HEK293T (cell line): ENCODE data around the gene TAF6.

Experiments used
- CTCF ChIA-PET: fragments of 350-600 bp; formaldehyde crosslinking; extraction: SDS; loops from one replicate; lab custom pipeline; 2021; ENCODE audit warnings: antibody characterized with exemption, inconsistent platforms; lab: Yijun Ruan, JAX
- POLR2A ChIA-PET: fragments of 350-600 bp; formaldehyde crosslinking; extraction: SDS; loops from one replicate; lab custom pipeline; 2020; ENCODE audit warnings: antibody characterized with exemption, inconsistent platforms; lab: Yijun Ruan, JAX
- DNase-seq: peaks from one replicate; pipeline ENCODE4 v3.0.0; 2012; ENCODE audit warnings: mixed read lengths; ENCODE audit errors: extremely low spot score
- ARNT ChIP-seq: fragments of 450-650 bp; IDR thresholded peaks from 2 replicates; pipeline ENCODE4 v1.6.1; 2017; ENCODE audit warnings: mild to moderate bottlenecking
- BHLHE40 ChIP-seq: fragments of 450-650 bp; IDR thresholded peaks from 2 replicates; pipeline ENCODE4 v1.6.1; 2016; ENCODE audit warnings: mild to moderate bottlenecking, moderate library complexity, borderline replicate concordance
- CTBP1 ChIP-seq: fragments of 450-650 bp; IDR thresholded peaks from 2 replicates; pipeline ENCODE4 v1.6.1; 2016; ENCODE audit warnings: borderline replicate concordance
- ELF4 ChIP-seq: fragments of 450-650 bp; IDR thresholded peaks from 2 replicates; pipeline ENCODE4 v1.6.1; 2017; ENCODE audit warnings: antibody characterized with exemption
- FOXA1 ChIP-seq: fragments of 450-650 bp; IDR thresholded peaks from 2 replicates; pipeline ENCODE4 v1.6.1; 2016; ENCODE audit warnings: mild to moderate bottlenecking
- FOXK2 ChIP-seq: fragments of 450-650 bp; IDR thresholded peaks from 2 replicates; pipeline ENCODE4 v1.6.1; 2016; ENCODE audit warnings: mild to moderate bottlenecking
- FOXM1 ChIP-seq: fragments of 450-650 bp; IDR thresholded peaks from 2 replicates; pipeline ENCODE4 v1.6.1; 2017; ENCODE audit warnings: mild to moderate bottlenecking, borderline replicate concordance
- HDGF ChIP-seq: fragments of 450-650 bp; IDR thresholded peaks from 2 replicates; pipeline ENCODE4 v1.6.1; 2017; ENCODE audit warnings: antibody characterized with exemption, borderline replicate concordance
- L3MBTL2 ChIP-seq: fragments of 450-650 bp; conservative IDR thresholded peaks from 2 replicates; pipeline ENCODE4 v1.6.1; 2016; ENCODE audit warnings: mild to moderate bottlenecking
- LEF1 ChIP-seq: fragments of 450-650 bp; IDR thresholded peaks from 2 replicates; pipeline ENCODE4 v1.6.1; 2017; ENCODE audit warnings: mild to moderate bottlenecking, borderline replicate concordance
- NFRKB ChIP-seq: fragments of 450-650 bp; IDR thresholded peaks from 2 replicates; pipeline ENCODE4 v1.6.1; 2016; ENCODE audit warnings: mild to moderate bottlenecking, moderate library complexity
- SP1 ChIP-seq: fragments of 450-650 bp; IDR thresholded peaks from 2 replicates; pipeline ENCODE4 v1.6.1; 2017
- SUZ12 ChIP-seq: fragments of 450-650 bp; IDR thresholded peaks from 2 replicates; pipeline ENCODE4 v1.6.1; 2016; ENCODE audit warnings: mild to moderate bottlenecking
- TARDBP ChIP-seq: fragments of 450-650 bp; IDR thresholded peaks from 2 replicates; pipeline ENCODE4 v1.6.1; 2016
- ZNF384 ChIP-seq: fragments of 450-650 bp; IDR thresholded peaks from 2 replicates; pipeline ENCODE4 v1.6.1; 2016
- TF ChIP-seq, protein P1 (sequence below): fragments of 450-650 bp; IDR thresholded peaks from 2 replicates; pipeline ENCODE4 v1.6.1; 2016

The TAF6 gene

DNA sequence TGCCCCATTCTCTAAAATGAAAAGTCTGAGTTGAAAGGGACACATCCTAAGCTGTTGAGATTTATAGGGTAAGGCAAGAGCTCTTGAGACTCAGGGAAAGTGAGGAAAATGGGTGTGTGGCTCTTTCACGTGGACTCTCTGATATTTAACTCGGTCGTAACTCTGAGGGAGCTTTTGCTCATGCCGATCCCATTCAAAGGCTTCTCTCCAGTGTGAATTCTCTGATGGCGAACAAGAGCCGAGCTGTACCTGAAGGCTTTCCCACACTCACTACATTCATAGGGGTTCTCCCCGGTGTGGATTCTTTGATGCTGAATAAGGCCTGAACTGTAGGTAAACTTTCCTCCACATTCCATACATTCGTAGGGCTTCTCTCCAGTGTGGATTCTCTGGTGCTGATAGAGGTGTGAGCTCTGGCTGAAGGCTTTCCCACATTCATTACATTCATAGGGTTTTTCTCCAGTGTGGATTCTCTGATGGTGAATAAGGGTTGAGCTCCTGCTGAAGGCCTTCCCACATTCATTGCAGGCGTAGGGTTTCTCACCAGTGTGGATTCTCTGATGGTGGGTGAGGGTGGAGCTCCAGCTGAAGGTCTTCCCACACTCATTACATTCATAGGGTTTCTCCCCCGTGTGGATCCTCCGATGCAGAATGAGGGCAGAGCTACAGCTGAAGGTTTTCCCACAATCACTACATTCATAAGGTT, 48.0 kb downstream of the TAF6 start:
- no peak for DNase-seq
- ChIA-PET CTCF (no interaction called here), POLR2A (no interaction called here)
- TF ChIP-seq SP1 (no peak), L3MBTL2 (no peak), ZNF384 (no peak), NFRKB (no peak), HDGF (no peak), FOXK2 (no peak), LEF1 (no peak), BHLHE40 (no peak), FOXA1 (no peak)

GRCh38 chr7:100069991-100070390, 49.2 kb downstream of the TAF6 start:
- POLR2A ChIA-PET: no interaction called here
- CTCF ChIA-PET: no interaction called here
- TF ChIP-seq FOXA1 (no peak), L3MBTL2 (no peak), ELF4 (no peak), ZNF384 (no peak), FOXM1 (no peak), ARNT (no peak), TARDBP (no peak), LEF1 (no peak), FOXK2 (no peak), SP1 (no peak), SUZ12 (no peak)
- TF ChIP-seq, protein P1, sequence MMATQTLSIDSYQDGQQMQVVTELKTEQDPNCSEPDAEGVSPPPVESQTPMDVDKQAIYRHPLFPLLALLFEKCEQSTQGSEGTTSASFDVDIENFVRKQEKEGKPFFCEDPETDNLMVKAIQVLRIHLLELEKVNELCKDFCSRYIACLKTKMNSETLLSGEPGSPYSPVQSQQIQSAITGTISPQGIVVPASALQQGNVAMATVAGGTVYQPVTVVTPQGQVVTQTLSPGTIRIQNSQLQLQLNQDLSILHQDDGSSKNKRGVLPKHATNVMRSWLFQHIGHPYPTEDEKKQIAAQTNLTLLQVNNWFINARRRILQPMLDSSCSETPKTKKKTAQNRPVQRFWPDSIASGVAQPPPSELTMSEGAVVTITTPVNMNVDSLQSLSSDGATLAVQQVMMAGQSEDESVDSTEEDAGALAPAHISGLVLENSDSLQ: no peak

DNA sequence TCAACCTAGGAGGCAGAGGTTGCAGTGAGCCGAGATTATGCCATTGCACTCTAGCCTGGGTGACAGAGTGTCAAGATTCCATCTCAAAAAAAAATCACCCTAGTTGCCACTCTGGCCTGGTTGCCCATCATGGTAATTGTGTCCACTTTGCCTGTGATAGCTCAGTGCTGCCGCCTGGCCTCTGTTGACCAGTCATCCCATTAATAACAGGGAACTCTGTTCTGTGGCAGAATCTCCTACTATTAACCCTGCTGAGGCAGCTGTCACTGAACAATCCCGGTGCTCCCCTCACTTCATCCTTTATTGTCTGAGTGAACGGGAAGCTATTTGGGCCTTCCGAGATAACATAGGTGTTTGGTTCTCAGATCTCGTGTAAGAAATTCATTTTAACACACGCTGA, 52.2 kb downstream of the TAF6 start:
- TF ChIP-seq HDGF: no peak
- no peak for TF ChIP-seq NFRKB
- TF ChIP-seq ZNF384: no peak
- TF ChIP-seq CTBP1: no peak
- no peak for TF ChIP-seq ARNT
- TF ChIP-seq BHLHE40: no peak
- TF ChIP-seq TARDBP: no peak
- TF ChIP-seq ELF4: no peak
- TF ChIP-seq FOXM1: no peak
- no peak for TF ChIP-seq LEF1
- no peak for TF ChIP-seq SUZ12
- no peak for TF ChIP-seq FOXK2
- TF ChIP-seq FOXA1: no peak
- TF ChIP-seq, protein P1: no peak
- TF ChIP-seq SP1: no peak
- CTCF ChIA-PET: no interaction called here
- DNase-seq: no peak
- POLR2A ChIA-PET: interaction anchor here (0.6 to 1.0 kb wide), 2 partner anchors 17 to 362 kb away, joined by 4 read pairs; no protein-coding TSS in a partner anchor

More at GRCh38 chr7:100069991-100070390, 49.2 kb downstream of the TAF6 start:
- no peak for DNase-seq

DNA sequence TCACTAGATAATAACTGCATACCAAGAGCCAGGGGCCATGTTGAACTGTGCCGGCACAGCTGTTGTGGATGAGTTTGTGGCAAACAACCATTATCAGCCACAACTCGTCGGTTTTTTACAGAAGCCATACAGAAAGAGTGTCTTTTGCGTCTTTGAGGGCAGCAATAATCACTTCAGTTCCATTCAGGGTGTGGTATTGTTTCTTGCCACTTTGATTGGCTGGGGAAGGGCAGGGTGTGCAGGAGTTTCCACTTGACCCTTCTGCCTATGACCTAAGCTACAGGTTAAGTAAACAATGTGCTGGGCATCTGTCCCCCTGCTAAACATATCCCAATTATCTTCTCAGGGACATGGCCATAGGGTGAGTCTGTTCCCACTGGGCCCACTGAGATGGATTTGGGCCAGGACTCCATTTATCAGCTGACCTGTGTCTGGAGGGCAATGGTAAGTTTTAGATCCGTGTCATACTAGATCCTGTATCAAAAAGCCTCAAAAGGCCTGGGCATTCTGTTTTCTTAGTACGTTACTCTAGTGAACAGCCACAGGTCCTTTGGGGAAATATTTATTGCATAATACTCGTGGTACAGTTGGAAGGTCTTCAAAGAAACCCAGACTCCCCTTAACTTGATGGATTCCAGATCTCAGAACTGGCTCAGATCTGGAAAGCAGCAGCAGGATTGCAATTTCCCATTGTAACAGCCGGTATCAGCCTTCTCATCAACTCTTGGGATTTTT, 53.5 kb downstream of the TAF6 start:
- no peak for DNase-seq
- TF ChIP-seq HDGF: no peak
- TF ChIP-seq LEF1: no peak
- no peak for TF ChIP-seq FOXM1
- TF ChIP-seq SUZ12: no peak
- no peak for TF ChIP-seq FOXA1
- TF ChIP-seq CTBP1: no peak
- no peak for TF ChIP-seq ZNF384
- TF ChIP-seq L3MBTL2: no peak
- TF ChIP-seq, protein P1: no peak
- TF ChIP-seq NFRKB: no peak
- no peak for TF ChIP-seq BHLHE40
- no peak for TF ChIP-seq ELF4
- TF ChIP-seq TARDBP: no peak
- TF ChIP-seq ARNT: no peak
- no peak for TF ChIP-seq FOXK2
- no peak for TF ChIP-seq SP1
- POLR2A ChIA-PET: no interaction called here
- CTCF ChIA-PET: no interaction called here

DNA sequence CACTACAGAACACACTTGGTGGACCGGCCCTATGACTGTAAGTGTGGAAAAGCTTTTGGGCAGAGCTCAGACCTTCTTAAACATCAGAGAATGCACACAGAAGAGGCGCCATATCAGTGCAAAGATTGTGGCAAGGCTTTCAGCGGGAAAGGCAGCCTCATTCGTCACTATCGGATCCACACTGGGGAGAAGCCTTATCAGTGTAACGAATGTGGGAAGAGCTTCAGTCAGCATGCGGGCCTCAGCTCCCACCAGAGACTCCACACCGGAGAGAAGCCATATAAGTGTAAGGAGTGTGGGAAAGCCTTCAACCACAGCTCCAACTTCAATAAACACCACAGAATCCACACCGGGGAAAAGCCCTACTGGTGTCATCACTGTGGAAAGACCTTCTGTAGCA, 55.0 kb downstream of the TAF6 start:
- ChIA-PET POLR2A (interaction anchor here (1.0 to 2.3 kb wide), 4 partner anchors 14 to 62 kb away, joined by 4 to 6 read pairs (median 4); partner anchors contain the start of genes AP4M1, MBLAC1, MCM7 and ZKSCAN1), CTCF (interaction anchor here (0.8 kb wide), 1 partner anchor 70 kb away, joined by 4 read pairs; no protein-coding TSS in a partner anchor)
- no peak for TF ChIP-seq FOXA1
- TF ChIP-seq FOXK2: no peak
- no peak for TF ChIP-seq FOXM1
- no peak for TF ChIP-seq ZNF384

More for the DNA sequence above, 55.0 kb downstream of the TAF6 start:
- DNase-seq: no peak
